ENCODE measurements around the gene ASMTL.

Gene ASMTL

GRCh38 chrX:1420371-1420770 lies 32.3 kb downstream of the ASMTL start:
- H3K4me1 ChIP-seq (ENCODE audit: control insufficient read depth in 1 of 2, insufficient read depth in 1 of 2, low read depth in 1 of 2, low read length in 1 of 2) = no peaks in the 10 kb centered on the region
- no peak overlapping the region for H3K4me3 ChIP-seq (ENCODE audit: low read depth in 1 of 2, low read length in 1 of 2)
- H3K9me3 ChIP-seq = peaks cover 8% of the 10 kb centered on the region
- H3K36me3 ChIP-seq = peaks cover 56% of the 10 kb centered on the region
- TF ChIP-seq CTCF (IDR thresholded peaks at IDR 0.05) = no peak
- H3K27me3 ChIP-seq = no peaks in the 10 kb centered on the region
- H3K27ac ChIP-seq = no peak overlapping the region

GRCh38 chrX:1419545-1420355 lies 33.0 kb downstream of the ASMTL start:
- no peaks in the 10 kb centered on the region for H3K27me3 ChIP-seq
- peaks cover 50% of the 10 kb centered on the region for H3K36me3 ChIP-seq
- peaks cover 8% of the 10 kb centered on the region for H3K9me3 ChIP-seq
- H3K4me3 ChIP-seq (ENCODE audit: low read depth in 1 of 2, low read length in 1 of 2) = no peak overlapping the region
- H3K4me1 ChIP-seq (ENCODE audit: control insufficient read depth in 1 of 2, insufficient read depth in 1 of 2, low read depth in 1 of 2, low read length in 1 of 2) = no peaks in the 10 kb centered on the region
- TF ChIP-seq CTCF (IDR thresholded peaks at IDR 0.05) = no peak
- H3K27ac ChIP-seq = no peak overlapping the region

GRCh38 chrX:1418901-1419544 lies 33.7 kb downstream of the ASMTL start:
- Histone ChIP-seq H3K4me1 (ENCODE audit: control insufficient read depth in 1 of 2, insufficient read depth in 1 of 2, low read depth in 1 of 2, low read length in 1 of 2) (no peaks in the 10 kb centered on the region), H3K9me3 (peaks cover 8% of the 10 kb centered on the region), H3K4me3 (ENCODE audit: low read depth in 1 of 2, low read length in 1 of 2) (no peak overlapping the region), H3K27me3 (no peaks in the 10 kb centered on the region), H3K27ac (no peak overlapping the region), H3K36me3 (peaks cover 54% of the 10 kb centered on the region)
- no peak for TF ChIP-seq CTCF (IDR thresholded peaks at IDR 0.05)

GRCh38 chrX:1417921-1418771 lies 34.6 kb downstream of the ASMTL start:
- no peak for TF ChIP-seq CTCF (IDR thresholded peaks at IDR 0.05)
- H3K36me3 ChIP-seq = peaks cover 59% of the 10 kb centered on the region
- no peaks in the 10 kb centered on the region for H3K4me1 ChIP-seq (ENCODE audit: control insufficient read depth in 1 of 2, insufficient read depth in 1 of 2, low read depth in 1 of 2, low read length in 1 of 2)
- no peak overlapping the region for H3K27ac ChIP-seq
- no peaks in the 10 kb centered on the region for H3K27me3 ChIP-seq
- peaks cover 8% of the 10 kb centered on the region for H3K9me3 ChIP-seq
- H3K4me3 ChIP-seq (ENCODE audit: low read depth in 1 of 2, low read length in 1 of 2) = no peak overlapping the region

- peaks cover 4% of the 10 kb centered on the region for H3K9me3 ChIP-seq
Measured at GRCh38 chrX:1416965-1417760, 35.5 kb downstream of the ASMTL start.

More at GRCh38 chrX:1416965-1417760, 35.5 kb downstream of the ASMTL start:
- Histone ChIP-seq H3K4me3 (ENCODE audit: low read depth in 1 of 2, low read length in 1 of 2) (no peak overlapping the region), H3K4me1 (ENCODE audit: control insufficient read depth in 1 of 2, insufficient read depth in 1 of 2, low read depth in 1 of 2, low read length in 1 of 2) (no peaks in the 10 kb centered on the region), H3K27ac (no peak overlapping the region), H3K36me3 (peaks cover 62% of the 10 kb centered on the region), H3K27me3 (no peaks in the 10 kb centered on the region)
- no peak for TF ChIP-seq CTCF (IDR thresholded peaks at IDR 0.05)
